ENCODE results near the gene QSOX2.
A peak's percentile ranks its signal among the peaks of the same experiment; 100 is the strongest.
"Not testable (repeated sequence)": the region's sequence is repeated elsewhere in the genome, so short reads cannot be mapped to it uniquely, and the experiment has no call there.

Gene QSOX2

DNA sequence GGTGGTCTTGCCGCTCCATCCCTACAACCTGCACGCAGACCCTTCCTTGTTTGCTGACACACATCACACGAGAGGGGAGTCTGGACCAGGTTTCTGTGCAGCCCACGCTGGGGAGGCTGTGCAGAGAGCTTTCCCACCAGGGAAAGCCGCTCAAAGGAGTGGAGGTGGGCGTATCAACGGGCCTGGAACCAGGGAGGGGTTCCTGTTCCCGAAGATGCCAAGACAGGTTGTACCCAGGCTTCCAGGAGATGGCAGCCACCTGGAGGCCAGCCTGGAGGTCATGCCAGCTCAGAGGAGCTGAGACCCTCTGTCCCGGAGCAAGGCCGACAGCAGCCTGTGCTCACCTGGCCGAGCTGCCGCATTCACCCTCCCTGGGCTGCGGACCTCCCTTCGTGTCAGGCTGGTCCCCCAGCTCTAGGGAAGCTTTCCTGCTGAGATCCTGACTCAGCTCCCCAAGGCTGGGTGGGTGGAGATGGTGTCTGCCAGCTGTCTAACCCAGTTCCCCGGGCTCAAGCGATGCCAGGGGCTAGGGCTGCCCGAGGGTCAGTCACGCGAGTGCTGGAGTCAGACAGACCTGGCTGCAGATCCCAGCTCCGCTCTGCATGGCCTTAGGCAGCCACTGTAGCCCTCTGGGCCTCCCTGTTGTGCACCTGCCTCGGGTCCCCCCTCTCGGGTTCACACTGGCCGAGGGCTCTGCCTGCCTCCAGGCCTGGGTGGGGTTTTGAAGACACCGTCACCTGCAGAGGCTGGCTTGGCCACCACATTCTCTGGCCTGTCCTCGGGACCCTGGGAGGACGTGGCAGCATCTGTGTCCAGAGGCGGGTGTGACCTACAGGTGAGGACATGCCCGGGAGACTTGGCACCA is 28.5 kb upstream of the QSOX2 start:
- WGBS, 2 experiments, result 92 to 93% methylated on average over 28 of the region's 28 CpGs
- Histone ChIP-seq H3K27me3 (ENCODE audit: control insufficient read depth, insufficient read depth, low read length, poor library complexity, severe bottlenecking) (no peaks in the 10 kb centered on the region), H3K4me1 (ENCODE audit: control insufficient read depth, insufficient read depth, low read length) (peaks cover 5% of the 10 kb centered on the region)

DNA sequence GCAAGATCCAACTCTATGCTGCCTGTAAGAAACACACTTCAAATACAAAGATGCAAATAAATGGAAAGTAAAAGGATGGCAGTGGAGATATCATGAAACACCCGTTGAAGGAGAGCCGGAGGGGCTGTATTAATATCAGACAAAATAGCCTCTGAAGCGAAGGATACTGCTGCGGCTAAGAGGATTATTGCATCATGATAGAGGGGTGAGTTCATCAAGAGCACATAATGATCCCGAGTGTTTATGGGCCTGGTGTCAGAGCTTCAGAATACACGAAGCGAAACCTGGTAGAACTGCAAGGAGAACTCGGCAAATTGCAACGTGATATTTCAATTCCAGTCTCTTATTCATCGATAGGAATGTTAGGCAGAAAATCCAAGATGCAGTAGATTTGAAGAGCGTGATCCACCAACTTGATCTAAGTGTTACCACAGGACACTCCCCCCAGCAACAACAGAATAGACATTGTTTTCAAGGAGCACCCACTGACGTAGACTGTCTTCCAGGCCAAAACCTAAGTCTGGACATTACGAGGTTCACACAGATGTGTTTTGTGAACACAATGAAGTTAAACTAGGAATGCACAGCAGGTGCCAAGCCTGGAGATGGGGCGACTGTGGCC is 27.7 kb upstream of the QSOX2 start:
- 92 to 93% methylated on average over 14 of the region's 14 CpGs for WGBS, 2 experiments

More for the DNA sequence above, 28.5 kb upstream of the QSOX2 start:
- H3K4me3 ChIP-seq (ENCODE audit: insufficient read depth, low read depth, low read length), result no peak overlapping the region
- H3K27ac ChIP-seq (ENCODE audit: insufficient read depth, low read depth, low read length, poor library complexity, severe bottlenecking), result no peak overlapping the region
- H3K9me3 ChIP-seq (ENCODE audit: control insufficient read depth, low read length), result no peaks in the 10 kb centered on the region
- no peaks in the 10 kb centered on the region for H3K36me3 ChIP-seq (ENCODE audit: control insufficient read depth, insufficient read depth, low read length)

DNA sequence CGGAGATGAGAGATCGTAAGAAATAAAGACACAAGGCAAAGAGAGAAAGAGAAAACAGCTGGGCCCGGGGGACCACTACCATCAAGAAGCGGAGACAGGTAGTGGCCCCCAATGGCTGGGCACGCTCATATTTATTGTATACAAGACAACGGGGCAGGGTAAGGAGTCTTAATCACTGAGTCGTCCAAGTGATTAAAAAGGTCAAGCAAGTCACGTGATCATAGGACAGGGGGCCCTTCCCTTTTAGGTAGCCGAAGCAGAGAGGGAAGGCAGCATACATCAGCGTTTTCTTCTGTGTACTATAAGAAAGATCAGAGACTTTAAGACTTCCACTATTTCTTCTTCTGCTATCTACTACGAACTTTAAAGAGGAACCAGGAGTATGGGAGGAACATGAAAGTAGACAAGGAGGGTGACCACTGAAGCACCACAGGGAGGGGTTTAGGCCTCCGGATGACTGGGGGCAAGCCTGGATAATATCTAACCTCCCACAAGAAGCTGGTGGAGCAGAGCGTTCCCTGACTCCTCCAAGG is 24.6 kb upstream of the QSOX2 start:
- H3K4me1 ChIP-seq (ENCODE audit: control insufficient read depth, insufficient read depth, low read length), result peaks cover 15% of the 10 kb centered on the region
- H3K4me3 ChIP-seq (ENCODE audit: insufficient read depth, low read depth, low read length), result no peak overlapping the region
- no peaks in the 10 kb centered on the region for H3K27me3 ChIP-seq (ENCODE audit: control insufficient read depth, insufficient read depth, low read length, poor library complexity, severe bottlenecking)
- H3K27ac ChIP-seq (ENCODE audit: insufficient read depth, low read depth, low read length, poor library complexity, severe bottlenecking), result no peak overlapping the region
- 89 to 93% methylated on average over 13 of the region's 13 CpGs for WGBS, 2 experiments
- H3K36me3 ChIP-seq (ENCODE audit: control insufficient read depth, insufficient read depth, low read length), result no peaks in the 10 kb centered on the region
- H3K9me3 ChIP-seq (ENCODE audit: control insufficient read depth, low read length), result no peaks in the 10 kb centered on the region

More for the DNA sequence above, 27.7 kb upstream of the QSOX2 start:
- H3K36me3 ChIP-seq (ENCODE audit: control insufficient read depth, insufficient read depth, low read length), result no peaks in the 10 kb centered on the region
- H3K4me3 ChIP-seq (ENCODE audit: insufficient read depth, low read depth, low read length), result no peak overlapping the region
- H3K27ac ChIP-seq (ENCODE audit: insufficient read depth, low read depth, low read length, poor library complexity, severe bottlenecking), result no peak overlapping the region
- peaks cover 10% of the 10 kb centered on the region for H3K4me1 ChIP-seq (ENCODE audit: control insufficient read depth, insufficient read depth, low read length)
- H3K9me3 ChIP-seq (ENCODE audit: control insufficient read depth, low read length), result no peaks in the 10 kb centered on the region
- no peaks in the 10 kb centered on the region for H3K27me3 ChIP-seq (ENCODE audit: control insufficient read depth, insufficient read depth, low read length, poor library complexity, severe bottlenecking)

DNA sequence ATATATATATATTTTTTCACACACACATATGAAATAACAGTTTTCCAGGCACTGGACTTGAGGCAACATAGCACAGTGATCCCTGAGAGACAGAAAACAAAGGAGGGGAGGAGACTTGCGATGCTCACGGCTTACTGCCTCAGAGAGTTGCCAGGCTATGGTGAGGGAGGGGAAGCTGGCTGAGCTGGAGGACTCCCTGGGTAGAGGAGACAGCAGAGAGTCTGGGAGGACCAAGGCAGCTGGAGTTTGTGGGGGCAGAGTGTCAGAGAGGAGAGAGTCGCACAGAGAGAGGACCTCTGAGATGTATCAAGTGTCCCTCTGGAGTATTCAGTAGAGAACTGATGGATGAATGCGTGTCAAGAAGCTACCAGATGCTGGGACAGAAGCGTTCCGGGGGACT is 23.1 kb upstream of the QSOX2 start:
- Histone ChIP-seq H3K9me3 (ENCODE audit: control insufficient read depth, low read length) (no peaks in the 10 kb centered on the region), H3K4me3 (ENCODE audit: insufficient read depth, low read depth, low read length) (no peak overlapping the region), H3K4me1 (ENCODE audit: control insufficient read depth, insufficient read depth, low read length) (peaks cover 19% of the 10 kb centered on the region), H3K27me3 (ENCODE audit: control insufficient read depth, insufficient read depth, low read length, poor library complexity, severe bottlenecking) (no peaks in the 10 kb centered on the region), H3K27ac (ENCODE audit: insufficient read depth, low read depth, low read length, poor library complexity, severe bottlenecking) (no peak overlapping the region), H3K36me3 (ENCODE audit: control insufficient read depth, insufficient read depth, low read length) (no peaks in the 10 kb centered on the region)
- 61 to 62% methylated on average over 6 of the region's 6 CpGs for WGBS, 2 experiments

DNA sequence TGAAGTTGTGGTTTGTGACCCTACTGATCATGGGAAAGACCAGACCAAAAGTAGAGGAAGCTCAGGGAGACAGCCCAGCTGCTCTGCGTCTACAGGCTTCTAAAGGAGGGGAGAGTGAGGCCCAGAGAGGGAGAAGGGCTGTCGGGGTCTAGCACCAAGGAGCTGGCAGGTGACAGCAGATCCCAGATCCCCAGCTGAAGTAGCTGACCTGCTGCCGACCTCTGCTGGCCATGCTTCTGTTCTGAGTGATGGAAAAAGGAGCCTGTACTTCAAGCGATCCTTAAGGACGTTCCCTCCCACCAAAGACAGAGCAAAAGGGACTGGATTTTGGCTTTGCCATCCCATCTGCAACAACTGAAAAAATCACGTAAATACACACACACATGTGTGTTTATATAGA is 22.7 kb upstream of the QSOX2 start:
- Histone ChIP-seq H3K4me3 (ENCODE audit: insufficient read depth, low read depth, low read length) (no peak overlapping the region), H3K36me3 (ENCODE audit: control insufficient read depth, insufficient read depth, low read length) (no peaks in the 10 kb centered on the region), H3K27me3 (ENCODE audit: control insufficient read depth, insufficient read depth, low read length, poor library complexity, severe bottlenecking) (no peaks in the 10 kb centered on the region), H3K27ac (ENCODE audit: insufficient read depth, low read depth, low read length, poor library complexity, severe bottlenecking) (no peak overlapping the region), H3K9me3 (ENCODE audit: control insufficient read depth, low read length) (no peaks in the 10 kb centered on the region), H3K4me1 (ENCODE audit: control insufficient read depth, insufficient read depth, low read length) (peaks cover 19% of the 10 kb centered on the region)
- WGBS, 2 experiments, result 20 to 23% methylated on average over 5 of the region's 6 CpGs

DNA sequence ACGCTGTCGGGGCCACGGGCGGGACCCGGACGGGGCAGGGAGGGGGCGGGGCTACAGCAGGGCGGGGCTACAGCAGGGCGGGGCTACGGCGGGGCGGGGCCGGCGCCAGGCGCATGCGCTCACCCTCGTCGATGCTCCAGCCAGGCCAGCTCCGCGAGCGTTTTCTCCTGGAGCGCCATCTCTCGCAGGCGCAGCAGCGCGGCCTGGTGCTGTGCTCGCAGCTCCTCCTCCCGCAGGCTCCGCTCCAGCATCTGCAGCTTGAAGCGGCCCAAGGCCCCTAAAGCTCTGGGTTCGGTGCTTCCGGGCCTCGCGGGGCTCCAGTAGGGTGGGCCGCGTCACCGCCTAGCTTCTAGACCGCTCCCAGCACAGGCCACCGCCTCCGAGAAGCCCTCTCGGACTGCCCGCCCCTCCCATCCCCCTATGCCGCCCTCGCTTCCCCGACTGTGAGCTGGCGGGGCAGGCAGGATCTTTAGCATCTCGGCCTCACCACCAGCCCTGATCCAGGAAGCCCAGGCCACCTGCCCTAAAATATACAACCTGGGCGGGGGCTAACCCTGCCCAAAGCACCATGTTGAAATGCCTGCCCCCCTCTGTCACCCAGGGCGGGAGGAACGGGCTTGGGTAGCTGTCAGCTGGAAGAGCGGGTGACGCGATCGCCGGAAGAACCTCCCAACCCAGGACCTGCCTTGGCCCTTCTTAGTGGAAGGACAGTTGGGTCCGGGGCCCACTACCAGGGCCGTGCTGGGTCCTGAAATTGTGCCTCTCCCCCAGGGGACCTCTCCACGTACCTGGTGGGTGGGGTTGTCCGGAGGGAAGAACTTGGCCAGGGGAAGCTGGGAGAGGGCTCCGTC is 21.9 kb upstream of the QSOX2 start:
- no peak overlapping the region for H3K27ac ChIP-seq (ENCODE audit: insufficient read depth, low read depth, low read length, poor library complexity, severe bottlenecking)
- no peaks in the 10 kb centered on the region for H3K9me3 ChIP-seq (ENCODE audit: control insufficient read depth, low read length)
- H3K4me3 ChIP-seq (ENCODE audit: insufficient read depth, low read depth, low read length), result peak overlapping the region; percentile 49
- no peaks in the 10 kb centered on the region for H3K36me3 ChIP-seq (ENCODE audit: control insufficient read depth, insufficient read depth, low read length)
- WGBS, 2 experiments, result 12 to 13% methylated on average over 60 of the region's 60 CpGs
- H3K27me3 ChIP-seq (ENCODE audit: control insufficient read depth, insufficient read depth, low read length, poor library complexity, severe bottlenecking), result no peaks in the 10 kb centered on the region
- peaks cover 19% of the 10 kb centered on the region for H3K4me1 ChIP-seq (ENCODE audit: control insufficient read depth, insufficient read depth, low read length)

DNA sequence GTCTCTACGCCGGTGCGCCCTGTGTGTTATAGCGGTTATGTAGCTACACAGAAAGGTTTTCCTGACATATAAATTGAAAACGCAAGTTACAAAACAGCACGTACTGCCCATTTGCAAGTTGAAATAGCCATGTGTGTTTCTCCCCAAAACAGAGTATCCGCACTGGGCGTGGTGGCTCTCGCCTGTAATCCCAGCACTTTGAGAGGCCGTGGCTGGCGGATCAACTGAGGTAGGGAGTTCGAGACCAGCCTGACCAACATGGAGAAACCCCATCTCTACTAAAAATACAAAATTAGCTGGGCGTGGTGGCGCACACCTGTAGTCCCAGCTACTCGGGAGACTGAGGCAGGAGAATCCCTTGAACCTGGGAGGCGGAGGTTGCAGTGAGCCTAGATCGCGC is 21.0 kb upstream of the QSOX2 start:
- not testable (repeated sequence) for H3K27ac ChIP-seq (ENCODE audit: insufficient read depth, low read depth, low read length, poor library complexity, severe bottlenecking); H3K4me3 ChIP-seq (ENCODE audit: insufficient read depth, low read depth, low read length); H3K36me3 ChIP-seq (ENCODE audit: control insufficient read depth, insufficient read depth, low read length); H3K9me3 ChIP-seq (ENCODE audit: control insufficient read depth, low read length); H3K27me3 ChIP-seq (ENCODE audit: control insufficient read depth, insufficient read depth, low read length, poor library complexity, severe bottlenecking)
- 90% methylated on average over 18 of the region's 18 CpGs for WGBS, 2 experiments
- peaks cover 19% of the 10 kb centered on the region for H3K4me1 ChIP-seq (ENCODE audit: control insufficient read depth, insufficient read depth, low read length)

DNA sequence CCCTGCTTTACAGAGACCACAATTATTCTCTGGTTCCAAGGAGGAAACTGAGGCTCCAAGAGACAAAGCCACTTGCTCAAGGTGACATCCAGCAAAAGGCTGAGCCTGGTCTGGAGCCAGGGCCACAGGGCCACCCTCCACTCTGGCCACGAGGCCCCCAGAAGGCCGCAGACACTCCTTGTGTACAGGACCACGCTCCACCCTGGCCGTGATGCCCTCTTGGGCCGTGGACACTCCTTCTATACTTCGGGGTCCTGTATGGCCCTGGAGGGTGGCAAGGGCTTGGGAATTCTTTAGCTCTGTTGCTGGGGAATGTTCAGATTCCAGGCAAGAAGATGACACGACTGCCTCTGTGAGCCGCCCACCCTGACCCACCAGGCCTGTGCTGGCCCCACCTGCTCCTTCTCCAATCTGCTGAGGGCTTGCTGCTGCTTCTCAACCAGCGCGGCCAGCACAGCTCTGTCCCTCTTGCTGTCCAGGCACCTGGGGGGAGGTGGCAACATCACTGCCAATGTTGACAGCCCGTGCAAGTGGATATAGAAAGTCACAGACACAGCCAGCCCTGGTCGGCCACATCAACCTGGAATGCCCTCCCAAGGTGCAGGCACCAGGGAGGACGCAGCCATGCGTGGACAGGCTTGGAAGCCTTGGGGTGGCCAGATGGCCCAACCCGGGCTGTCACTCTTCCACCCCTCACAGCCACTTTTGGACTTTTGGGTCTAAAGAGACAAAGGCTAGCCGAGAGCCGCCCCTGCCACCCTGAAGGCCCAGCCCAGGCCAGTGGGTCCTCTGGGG is 20.1 kb upstream of the QSOX2 start:
- Histone ChIP-seq H3K4me1 (ENCODE audit: control insufficient read depth, insufficient read depth, low read length) (peaks cover 19% of the 10 kb centered on the region), H3K4me3 (ENCODE audit: insufficient read depth, low read depth, low read length) (no peak overlapping the region), H3K27ac (ENCODE audit: insufficient read depth, low read depth, low read length, poor library complexity, severe bottlenecking) (no peak overlapping the region), H3K27me3 (ENCODE audit: control insufficient read depth, insufficient read depth, low read length, poor library complexity, severe bottlenecking) (no peaks in the 10 kb centered on the region), H3K9me3 (ENCODE audit: control insufficient read depth, low read length) (no peaks in the 10 kb centered on the region), H3K36me3 (ENCODE audit: control insufficient read depth, insufficient read depth, low read length) (no peaks in the 10 kb centered on the region)
- 94% methylated on average over 17 of the region's 17 CpGs for WGBS, 2 experiments

DNA sequence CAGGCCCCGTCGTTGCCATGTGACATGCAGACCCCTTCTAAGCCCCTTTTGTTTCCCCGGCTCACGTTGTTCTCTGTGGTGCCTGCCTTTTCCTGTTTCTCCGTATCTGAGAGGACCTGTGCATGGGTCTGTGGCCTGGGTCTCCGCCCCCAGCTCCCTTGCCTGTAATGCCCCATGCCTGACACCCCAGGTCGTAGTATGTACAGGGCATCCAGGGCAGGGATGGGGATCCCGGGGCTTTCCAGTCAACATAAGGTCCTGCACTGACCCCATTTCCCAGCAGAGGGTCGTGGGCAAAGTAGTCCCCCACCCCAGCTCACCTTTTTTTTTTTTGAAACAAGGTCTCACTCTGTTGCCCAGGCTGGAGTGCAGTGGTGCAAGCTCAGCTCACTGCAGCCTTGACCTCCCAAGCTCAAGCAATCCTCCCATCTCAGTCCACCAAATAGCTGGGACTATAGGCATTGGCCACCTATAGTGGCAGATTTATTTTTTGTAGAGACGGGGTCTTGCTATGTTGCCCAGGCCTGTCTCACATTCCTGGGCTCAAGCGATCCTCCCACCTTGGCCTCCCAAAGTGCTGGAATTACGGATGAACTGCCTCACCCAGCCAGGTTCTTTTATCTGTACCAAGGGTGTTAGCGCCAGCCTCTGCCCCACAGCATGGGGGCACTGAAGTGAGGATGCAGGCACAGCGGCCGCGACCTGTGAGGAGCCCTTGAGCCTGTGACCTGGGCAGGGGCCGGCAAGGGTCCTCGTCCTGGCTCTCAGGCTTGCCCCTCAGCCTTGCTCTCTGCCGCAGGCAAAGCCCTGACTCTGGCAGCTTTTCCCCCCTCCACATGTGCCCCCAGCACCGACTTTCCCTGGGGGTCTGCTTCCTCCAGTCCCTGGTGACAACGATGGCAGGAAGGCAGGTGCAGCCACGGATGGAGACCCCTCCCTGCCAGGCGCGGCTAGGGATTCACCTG is 19.1 kb upstream of the QSOX2 start:
- no peaks in the 10 kb centered on the region for H3K9me3 ChIP-seq (ENCODE audit: control insufficient read depth, low read length)
- H3K4me1 ChIP-seq (ENCODE audit: control insufficient read depth, insufficient read depth, low read length), result peaks cover 20% of the 10 kb centered on the region
- no peak overlapping the region for H3K4me3 ChIP-seq (ENCODE audit: insufficient read depth, low read depth, low read length)
- no peaks in the 10 kb centered on the region for H3K36me3 ChIP-seq (ENCODE audit: control insufficient read depth, insufficient read depth, low read length)
- 85 to 86% methylated on average over 24 of the region's 24 CpGs for WGBS, 2 experiments
- no peak overlapping the region for H3K27ac ChIP-seq (ENCODE audit: insufficient read depth, low read depth, low read length, poor library complexity, severe bottlenecking)
- H3K27me3 ChIP-seq (ENCODE audit: control insufficient read depth, insufficient read depth, low read length, poor library complexity, severe bottlenecking), result no peaks in the 10 kb centered on the region

Data from ectodermal cell (in vitro differentiated cells).